Fibroblast of gingiva (primary cell): ENCODE results near the gene INTS7.
"Not testable (repeated sequence)": the region's sequence is repeated elsewhere in the genome, so short reads cannot be mapped to it uniquely, and the experiment has no call there.

Experiments
- DNase-seq: peaks from one replicate; pipeline ENCODE4 v3.0.0-alpha.2; 2011; ENCODE audit warnings: low read depth

Gene INTS7

DNA sequence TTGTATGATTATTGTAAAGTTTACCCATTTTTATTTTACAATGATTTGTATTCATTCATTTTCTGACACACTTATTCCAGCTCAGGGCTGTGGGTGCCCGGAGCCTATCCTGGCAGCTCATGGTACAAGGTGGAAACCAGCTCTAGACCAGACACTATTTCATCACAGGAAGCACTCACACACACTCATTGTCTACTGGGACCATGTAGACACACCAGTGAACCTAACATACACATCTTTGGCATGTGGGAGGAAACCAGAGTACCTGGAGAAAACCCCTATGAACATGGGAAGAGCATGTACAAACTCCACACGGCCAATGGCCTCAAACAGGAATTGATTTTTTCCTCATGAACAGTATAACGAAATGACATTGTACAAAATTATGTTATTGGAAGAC lies 2.5 kb upstream of the INTS7 start:
- DNase-seq: no peak

DNA sequence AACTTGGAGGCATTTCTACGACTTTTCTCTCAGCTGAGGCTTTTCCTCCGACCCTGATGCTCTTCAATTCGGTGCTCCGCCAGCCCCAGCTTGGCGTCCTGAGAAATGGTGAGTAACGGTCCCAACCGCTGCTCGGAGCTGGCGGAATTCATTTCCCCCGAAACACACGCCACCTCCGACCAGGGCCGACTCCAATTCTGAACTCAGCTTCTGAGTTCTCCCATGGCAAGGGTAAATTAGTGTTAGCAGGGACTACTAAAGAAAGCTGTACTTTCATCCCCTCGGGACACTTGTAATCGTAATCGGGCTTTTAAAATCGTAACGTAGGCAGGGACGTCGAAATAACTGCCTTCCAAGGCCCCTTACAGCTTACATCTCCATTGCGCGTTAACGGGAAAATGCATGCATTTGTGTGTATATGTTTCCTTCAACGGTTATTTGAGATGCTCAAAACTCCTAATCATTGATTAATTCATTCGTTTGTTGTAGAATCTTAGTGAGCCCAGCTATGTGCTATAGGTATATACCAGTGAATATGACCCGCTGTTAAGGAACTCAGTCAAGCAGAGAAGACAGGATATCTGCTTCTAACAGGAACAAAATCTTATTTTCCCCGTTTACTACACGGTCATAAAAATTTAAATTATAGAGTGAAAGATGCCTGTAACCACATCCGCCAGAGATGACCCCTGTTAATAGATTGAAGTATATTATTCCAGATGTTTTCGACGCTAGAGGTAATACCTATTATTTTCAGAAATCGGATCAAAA lies 663 bp upstream of the INTS7 start:
- DNase-seq: no peak

DNA sequence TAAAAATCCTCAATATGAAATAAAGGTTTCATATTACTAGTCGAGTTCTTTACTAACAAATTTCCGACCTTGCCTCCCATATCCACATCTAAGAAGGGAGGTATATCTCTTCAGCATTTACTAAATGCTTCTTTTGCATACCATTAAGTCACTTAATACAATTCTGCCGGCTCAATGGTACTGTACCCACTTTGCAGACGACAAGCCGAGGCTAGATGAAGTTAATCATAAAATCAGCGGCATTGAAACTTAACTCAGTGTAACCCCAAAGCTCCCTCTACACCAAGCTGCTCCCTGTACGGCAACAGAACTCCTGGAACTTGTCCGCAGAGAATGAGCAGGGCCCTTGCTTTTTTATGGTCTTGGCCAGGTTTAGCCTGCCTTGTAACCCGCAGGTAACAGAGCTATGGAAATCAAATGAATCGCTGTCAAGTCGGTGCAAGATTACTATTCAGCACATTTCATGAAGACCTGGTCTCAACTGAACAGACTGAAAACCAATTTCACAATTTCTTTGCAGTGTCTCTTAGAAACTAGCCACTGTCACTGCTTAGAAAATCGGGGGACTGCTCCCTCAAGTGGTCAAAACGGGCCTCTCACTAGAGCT lies 738 bp downstream of the INTS7 start:
- DNase-seq: no peak

DNA sequence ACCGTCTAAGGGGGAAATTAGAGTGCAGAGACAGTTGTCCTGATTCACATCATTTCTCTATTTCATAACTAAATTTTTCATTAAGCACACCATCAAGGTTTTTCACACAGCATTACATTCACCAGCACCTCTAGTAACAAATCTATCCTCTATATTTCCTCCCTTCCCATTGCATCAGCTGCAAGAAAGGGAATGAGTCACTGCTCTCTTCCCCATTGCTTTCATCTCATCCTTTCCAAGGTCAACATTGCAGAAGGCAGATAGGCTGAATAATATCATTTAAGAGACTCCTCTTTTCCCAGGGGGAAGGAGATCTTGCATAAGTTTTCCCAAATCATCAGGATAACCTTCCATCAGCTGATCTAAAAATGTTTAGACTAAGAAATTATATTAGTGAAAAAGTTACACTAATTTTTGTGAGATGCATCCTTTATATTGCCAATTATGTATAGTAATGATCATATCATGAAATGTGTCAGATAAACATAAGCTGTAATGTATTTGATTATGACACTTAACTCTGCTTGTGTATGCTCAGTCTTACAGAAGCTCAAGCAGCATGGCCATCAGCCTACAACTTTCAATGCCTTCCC lies 4.3 kb downstream of the INTS7 start:
- peak; percentile 86 for DNase-seq

DNA sequence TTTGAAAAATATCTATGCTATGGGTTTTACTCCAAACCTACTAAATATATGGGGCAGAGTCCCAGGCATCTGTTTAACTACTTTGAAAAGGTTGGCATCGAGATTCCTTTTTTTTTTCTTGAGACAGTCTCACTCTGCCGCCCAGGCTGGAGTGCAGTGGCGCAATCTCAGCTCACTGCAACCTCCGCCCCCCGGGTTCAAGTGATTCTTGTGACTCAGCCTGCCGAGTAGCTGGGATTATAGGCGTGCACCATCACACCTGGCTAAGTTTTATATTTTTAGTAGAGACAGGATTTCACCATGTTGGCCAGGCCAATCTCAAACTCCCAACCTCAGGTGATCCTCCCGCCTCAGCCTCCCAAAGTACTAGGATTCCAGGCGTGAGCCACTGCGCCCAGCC lies 7.6 kb downstream of the INTS7 start:
- DNase-seq: not testable (repeated sequence)

DNA sequence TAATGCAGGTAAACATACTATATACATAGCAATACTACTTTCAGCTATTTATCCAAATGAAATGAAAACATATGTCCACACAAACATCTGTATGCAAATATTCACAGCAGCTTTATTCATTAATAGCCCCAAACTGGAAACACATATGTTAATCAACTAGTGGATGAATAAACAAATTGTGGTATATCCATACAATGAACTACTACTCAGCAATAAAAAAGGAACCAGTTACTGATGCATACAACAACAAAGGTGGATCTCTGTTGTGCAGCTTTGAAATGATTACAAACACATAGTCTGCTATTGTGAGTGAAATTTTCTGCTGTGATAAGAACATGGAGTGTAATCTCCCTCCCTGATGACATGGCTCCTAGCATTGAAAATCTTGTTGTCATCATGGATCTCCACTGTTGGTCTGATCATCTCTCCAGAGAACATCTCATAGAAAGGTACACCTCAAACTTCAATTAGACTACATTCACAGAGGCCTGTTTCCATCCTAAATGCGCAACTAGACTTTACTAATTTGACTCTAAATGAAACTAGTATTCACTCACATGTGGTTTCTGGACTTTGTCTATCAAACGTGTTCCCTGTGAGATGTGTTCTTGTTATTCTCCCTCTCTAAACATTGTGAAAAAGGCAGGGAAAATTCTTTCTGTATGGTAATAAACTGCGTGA lies 10.7 kb downstream of the INTS7 start:
- no peak for DNase-seq

DNA sequence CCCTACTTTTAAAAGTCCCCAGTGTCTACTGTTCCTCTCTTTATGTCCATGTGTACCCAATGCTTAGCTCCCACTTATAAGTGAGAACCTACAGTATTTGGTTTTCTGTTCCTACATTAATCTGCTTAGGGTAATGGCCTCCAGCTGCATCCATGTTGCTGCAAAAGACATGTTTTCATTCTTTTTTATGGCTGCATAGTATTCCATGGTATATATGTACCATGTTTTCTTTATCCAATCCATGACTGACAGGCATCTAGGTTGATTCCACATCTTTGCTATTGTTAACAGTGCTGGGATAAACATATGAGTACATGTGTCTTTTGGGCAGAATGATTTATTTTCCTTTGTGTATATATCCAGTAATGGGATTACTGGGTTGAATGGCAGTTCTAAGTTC lies 12.4 kb downstream of the INTS7 start:
- not testable (repeated sequence) for DNase-seq

DNA sequence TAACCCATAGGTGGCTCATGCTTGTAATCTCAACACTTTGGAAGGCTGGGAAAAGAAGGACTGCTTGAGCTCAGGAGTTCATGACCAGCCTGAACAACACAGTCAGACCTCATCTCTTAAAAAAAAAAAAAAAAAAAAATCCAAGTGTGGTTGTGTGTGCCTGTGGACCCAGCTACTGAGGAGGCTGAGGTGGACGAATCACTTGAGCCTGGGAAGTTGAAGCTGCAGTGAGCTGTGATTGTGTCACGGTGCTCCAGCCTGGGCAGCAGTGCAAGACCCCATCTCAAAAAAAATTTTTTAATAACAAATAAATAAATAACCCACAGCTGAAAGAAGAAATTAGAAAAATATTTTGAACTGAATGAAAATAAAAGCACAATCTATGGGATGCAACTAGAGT lies 13.8 kb downstream of the INTS7 start:
- no peak for DNase-seq

DNA sequence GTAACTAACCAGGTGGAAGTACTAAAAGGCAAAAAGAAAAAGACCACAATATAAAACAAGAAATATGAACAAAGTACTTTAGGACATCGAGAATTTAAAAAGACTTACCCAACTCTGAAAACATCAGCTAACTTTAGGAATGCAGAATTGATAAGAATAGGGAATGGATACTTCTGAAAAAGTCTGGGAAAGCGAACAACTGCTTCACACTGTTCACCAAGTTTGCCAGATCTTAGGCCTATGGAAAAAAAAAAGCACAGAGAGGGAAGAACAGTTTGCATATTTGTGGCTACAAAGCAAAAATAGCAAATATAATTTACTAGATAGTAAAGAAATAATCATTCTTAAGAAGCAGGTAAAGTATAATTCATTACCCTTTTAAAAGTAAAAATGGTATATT lies 14.4 kb downstream of the INTS7 start:
- DNase-seq: no peak

DNA sequence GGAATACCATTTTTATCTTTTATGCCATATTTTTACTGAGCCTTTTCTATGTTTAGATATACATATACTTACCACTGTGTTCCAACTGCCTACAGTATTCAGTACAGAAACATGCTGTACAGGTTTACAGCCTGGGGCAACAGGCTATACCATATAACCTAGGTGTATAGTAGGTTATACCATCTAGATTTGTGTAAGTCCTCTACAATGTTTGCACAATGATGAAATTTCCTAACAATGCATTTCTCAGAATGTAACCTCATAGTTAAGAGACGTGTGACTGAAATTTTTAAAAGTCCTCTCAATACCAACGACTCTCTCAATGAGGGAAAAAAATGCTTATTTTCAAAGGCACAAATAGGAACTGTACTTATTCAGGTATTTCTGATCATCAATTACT lies 21.7 kb downstream of the INTS7 start:
- no peak for DNase-seq

DNA sequence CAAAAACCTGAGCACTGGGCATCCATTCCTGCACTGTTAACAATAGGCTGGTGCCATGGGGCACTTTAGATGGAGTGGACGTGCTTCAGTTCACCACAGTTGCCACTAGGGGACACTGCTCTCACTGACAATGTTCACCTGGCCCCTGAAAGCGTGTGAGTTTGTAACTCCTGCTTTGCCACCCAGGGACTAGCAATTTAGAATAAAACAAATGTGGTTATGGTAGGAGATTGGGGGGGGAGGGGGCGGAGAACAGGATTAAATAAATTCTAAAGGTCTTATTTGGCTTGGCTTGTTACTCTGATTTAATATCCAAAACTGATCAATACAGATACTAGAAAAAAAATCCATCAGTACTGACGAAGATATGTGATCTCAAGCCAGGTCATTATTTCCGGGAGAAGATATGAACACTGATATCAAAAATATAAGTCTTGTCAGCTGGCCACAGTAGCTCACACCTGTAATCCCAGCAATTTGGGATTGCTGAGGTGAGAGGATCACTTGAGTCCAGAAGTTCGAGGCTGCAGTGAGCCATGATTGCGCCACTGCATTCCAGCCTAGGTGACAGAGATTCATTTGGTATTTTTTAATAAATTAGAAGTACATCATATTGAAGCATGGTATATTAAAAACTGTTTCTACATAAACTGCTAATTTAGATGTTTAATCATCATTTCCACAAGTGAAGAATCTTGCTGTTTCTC lies 23.2 kb downstream of the INTS7 start:
- peak; percentile 59 for DNase-seq

DNA sequence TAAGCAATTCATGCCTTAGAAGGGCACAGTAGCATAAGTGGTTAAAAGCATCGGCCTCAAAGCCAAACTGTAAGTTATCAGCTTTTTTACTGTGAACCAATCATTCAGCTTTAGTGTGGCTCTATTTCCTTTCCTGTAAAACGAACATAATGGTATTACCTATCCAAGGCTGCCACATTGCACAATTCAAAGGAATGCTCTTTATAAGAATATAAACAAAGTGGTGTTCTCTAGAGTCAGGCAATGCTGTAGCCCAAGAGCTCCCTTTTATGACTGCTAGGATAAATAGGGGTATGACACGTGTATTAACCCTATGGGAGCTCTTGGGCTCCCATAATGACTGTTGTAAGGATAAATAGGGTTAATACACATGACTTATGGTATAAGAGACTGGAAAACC lies 25.4 kb downstream of the INTS7 start:
- DNase-seq: no peak

DNA sequence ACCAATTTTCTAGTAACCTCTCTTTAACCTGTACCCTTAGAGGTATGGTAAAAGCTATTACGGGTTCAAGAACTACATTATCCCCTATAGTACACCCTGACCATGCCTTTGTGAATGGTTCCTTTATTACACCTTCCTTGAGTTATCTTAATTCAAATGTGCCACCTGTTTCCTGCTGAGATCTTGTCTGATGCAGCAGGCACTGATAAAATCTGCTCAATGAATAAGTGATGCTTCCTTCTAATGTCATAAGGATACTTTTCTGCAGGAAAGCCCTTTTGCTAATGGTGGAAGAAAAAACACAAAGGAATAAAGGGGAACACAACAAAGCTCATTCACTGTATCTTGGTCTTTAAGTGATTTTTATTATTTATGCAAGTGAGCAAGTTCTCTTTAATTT lies 25.8 kb downstream of the INTS7 start:
- DNase-seq: no peak

DNA sequence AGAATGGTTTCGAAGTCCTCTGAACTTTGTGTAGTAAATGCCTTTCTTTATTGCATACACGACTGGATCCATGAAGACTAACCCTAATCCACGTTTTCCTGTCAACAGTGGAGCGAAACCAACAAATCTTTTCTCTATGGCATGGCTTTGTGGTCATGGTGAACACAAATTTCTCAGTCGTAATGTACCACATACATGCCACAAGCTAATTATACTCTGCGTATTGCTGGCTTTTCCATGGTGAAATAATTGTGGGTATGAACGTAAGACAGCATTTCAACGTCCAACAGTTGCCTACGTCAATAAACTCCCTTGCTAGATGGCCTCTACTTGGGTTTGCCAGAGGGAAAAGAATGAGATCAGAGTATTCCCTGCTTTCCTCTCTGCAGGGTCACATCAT lies 27.5 kb downstream of the INTS7 start:
- no peak for DNase-seq

DNA sequence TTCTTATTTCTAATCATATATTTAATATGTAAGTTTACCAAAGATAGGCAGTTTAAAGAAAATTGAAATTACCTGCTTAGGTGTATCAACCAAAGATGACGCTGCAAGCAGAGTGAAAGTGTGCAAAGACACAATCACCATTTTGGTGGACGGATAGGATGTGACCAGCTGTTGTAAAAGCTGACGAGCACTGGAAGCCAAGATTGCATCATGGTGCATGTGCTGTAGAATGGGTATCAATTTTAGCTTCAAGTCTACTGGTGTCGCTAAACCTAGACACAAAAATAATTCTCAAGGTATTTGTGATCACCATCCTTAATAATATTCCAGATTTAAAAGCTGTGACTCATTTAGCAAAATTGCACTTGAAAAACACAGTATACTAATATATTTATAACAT lies 28.2 kb downstream of the INTS7 start:
- DNase-seq: no peak

DNA sequence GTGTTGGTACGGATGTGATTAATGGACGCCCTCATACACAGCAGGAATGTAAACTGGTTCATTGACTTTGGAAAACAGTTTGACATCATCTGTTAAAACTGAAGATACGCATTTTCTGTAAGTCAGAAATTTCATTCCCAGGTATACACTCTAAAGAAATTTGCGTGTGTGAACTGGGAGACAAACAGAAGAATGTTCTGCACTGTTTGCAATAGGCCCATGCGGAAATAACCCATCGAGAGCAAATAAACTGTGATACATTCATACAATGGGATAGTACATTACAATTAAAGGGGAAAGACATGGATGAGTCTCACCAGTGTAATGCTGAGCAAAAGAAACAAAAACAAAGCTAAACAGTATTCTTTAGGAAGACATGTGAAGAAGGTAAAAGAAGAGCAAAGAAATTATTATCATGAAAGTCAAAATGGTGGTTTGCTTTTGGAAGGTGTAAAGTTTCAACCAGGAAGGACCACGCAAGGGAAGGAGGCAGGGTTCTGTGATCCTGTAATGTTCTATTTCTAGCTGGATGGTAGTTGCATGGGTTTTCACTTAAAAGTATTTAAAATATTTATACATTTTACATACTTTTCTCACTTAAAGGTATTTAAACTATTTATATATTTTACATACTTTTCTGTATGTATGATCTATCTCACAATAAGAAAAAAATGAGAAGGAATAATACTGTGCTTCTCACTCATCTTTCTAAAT lies 30.3 kb downstream of the INTS7 start:
- DNase-seq: no peak

DNA sequence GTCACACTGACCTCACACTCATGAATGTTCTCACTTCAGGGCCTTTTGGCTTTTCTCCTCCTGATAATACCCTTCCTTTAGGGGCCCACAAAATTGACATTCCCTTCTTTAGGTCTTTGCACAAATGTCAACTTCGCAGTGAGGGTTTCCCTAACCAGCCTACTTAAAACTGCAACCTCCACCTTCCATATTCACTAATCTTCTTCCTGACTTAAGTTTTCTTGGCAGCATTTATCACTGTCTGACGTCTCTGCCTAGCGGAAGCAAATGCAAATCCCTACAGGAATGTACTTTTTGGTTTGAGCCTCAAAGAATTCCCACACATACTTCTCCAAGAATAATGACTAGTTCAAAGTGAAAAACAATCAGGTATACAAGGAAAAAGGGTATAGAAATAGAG lies 32.8 kb downstream of the INTS7 start:
- DNase-seq: no peak

DNA sequence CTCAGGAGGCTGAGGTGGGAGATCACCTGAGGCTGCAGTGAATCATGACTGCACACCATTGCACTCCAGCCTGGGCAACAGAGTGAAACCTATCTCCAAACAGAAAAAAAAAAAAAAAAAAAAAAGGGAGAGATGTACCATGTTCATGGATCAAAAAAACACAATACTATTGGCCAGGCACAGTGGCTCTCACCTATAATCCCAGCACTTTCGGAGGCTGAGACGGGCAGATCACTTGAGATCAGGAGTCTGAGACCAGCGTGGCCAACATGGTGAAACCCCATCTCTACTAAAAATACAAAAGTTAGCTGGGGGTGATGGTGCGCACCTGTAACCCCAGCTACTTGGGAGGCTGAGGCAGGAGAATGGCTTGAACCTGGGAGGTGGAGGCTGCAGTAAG lies 37.9 kb downstream of the INTS7 start:
- DNase-seq: not testable (repeated sequence)

DNA sequence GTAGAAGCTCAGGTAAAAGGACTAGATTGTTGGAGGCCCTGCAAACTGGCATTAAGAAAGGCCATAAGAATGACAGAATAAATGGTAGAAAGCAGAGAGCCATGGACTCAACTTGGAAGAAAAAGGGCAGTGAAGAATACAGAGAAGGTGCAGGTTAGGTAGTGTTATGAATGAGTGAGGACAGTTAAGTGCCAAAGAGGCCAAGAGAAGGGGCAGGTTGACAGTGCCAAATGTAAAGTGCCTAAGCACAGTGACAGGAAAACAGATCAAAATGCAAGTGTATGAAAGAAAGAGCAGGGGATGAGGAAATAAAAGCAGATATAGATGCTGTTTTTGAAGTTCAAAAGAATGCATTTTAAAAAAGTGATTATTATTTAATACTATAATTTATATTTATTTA lies 43.7 kb downstream of the INTS7 start:
- no peak for DNase-seq

DNA sequence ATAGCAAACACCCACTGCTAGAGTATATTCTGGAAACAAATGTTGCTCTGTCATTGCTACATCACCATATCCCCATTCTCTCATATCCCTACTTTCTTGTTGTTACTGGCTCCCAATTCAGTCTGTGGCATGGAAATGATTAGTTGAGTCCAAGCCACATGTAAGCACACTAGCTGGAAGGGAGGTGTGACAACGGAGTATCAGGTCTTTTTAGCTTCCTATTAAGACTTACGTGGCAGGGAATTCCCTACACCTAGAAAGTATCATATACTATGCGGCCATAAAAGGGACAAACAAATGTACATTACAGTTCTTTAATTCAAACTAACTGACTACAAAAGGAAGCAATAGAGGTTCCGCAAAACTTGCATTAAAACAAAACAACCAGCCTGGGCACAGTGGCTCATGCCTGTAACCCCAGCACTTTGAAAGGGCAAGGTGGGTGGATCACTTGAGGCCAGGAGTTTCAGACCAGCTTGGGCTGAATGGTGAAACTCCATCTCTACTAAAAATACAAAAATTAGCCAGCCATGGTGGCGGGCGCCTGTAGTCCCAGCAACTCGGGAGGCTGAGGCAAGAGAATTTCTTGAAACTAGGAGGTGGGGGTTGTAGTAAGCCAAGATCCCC lies 48.6 kb downstream of the INTS7 start:
- no peak for DNase-seq

DNA sequence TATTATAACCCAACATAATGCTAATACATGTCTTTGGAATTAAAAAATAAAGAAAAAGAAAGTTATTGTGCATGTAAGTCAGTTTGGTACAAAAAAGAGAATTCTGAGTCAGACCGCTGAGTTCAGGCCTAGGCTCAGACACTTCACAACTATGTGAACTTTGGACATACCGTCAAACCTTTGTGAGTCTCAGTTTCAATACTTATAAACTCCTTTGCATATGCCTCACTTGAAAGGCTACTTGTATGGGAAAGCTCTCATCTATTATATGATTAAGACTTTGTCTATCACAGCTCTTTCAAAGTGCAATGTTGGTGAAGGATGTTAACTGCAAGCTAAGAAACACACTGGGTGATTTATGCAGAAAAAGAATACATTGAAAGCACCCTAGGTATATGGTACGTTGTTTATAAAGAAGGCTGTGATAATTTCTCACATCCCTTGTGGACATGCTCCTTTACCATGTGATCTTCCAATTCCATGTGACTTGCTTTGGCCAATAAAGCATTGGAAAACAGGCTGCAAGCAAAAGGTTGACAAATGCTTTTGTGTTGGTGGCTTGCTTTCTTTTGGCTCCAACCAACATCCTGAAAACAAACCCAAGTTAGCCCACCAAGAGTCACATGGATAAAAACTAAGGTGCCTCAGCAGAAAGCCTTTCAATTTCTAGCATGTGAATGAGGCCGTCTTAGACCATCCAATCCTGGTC lies 49.6 kb downstream of the INTS7 start:
- DNase-seq: no peak
